Right lung (tissue), 10 donors: Measurements from ENCODE around the gene PLCG1. TPM values are rescaled to one million over a fixed set of nuclear protein-coding genes. Genes with fewer than 3 reads are reported as not detected.
"Not testable (repeated sequence)": the region's sequence is repeated elsewhere in the genome, so short reads cannot be mapped to it uniquely, and the experiment has no call there.

Experiments
- DNase-seq, 2 donors: peaks; one replicate each; pipeline ENCODE4 v3.0.0-alpha.2; 2013
- long read RNA-seq, 8 donors: transcript quantifications; one replicate each; lab custom pipeline, GENCODE V29; 2026
- polyA plus RNA-seq, 5 donors: library from polyadenylated mRNA; unstranded; fragments of 120-200 nt; gene quantifications; one replicate each; pipeline versions ENCODE4 v1.2.1 to v1.2.3, GENCODE V29; 2013; ENCODE audit warnings: inconsistent platforms in 1 of 5, low replicate concordance in 1 of 5; ENCODE audit not compliant: insufficient read length in 5 of 5, insufficient read depth in 1 of 5

Gene PLCG1
- polyA plus RNA-seq, result 100 to 1,000 TPM; 156 to 226 (median 197) TPM
- long read RNA-seq, donor 1, full-length matches to known transcripts, result 8 of 39 reads
- long read RNA-seq, donor 1, partial matches to known transcripts, result 31 of 39 reads
- long read RNA-seq, donor 1, other reads (novel, unspliced or antisense), result 0 of 39 reads
- long read RNA-seq, donor 2, full-length matches to known transcripts, result 4 of 24 reads
- long read RNA-seq, donor 2, partial matches to known transcripts, result 20 of 24 reads
- long read RNA-seq, donor 2, other reads (novel, unspliced or antisense), result 0 of 24 reads
- long read RNA-seq, donor 3, full-length matches to known transcripts, result 4 of 21 reads
- long read RNA-seq, donor 3, partial matches to known transcripts, result 17 of 21 reads
- long read RNA-seq, donor 3, other reads (novel, unspliced or antisense), result 0 of 21 reads
- long read RNA-seq, donor 4, partial matches to known transcripts, result 0 of 1 reads
- long read RNA-seq, donor 4, other reads (novel, unspliced or antisense), result 0 of 1 reads
- long read RNA-seq, donor 5, full-length matches to known transcripts, result 8 of 63 reads
- long read RNA-seq, donor 5, partial matches to known transcripts, result 55 of 63 reads
- long read RNA-seq, donor 5, other reads (novel, unspliced or antisense), result 0 of 63 reads
- long read RNA-seq, donor 6, full-length matches to known transcripts, result 3 of 59 reads
- long read RNA-seq, donor 6, partial matches to known transcripts, result 56 of 59 reads
- long read RNA-seq, donor 6, other reads (novel, unspliced or antisense), result 0 of 59 reads
- long read RNA-seq, donor 7, full-length matches to known transcripts, result 4 of 58 reads
- long read RNA-seq, donor 7, partial matches to known transcripts, result 54 of 58 reads
- long read RNA-seq, donor 7, other reads (novel, unspliced or antisense), result 0 of 58 reads
- long read RNA-seq, donor 8, full-length matches to known transcripts, result 1 of 6 reads
- long read RNA-seq, donor 8, partial matches to known transcripts, result 5 of 6 reads
- long read RNA-seq, donor 8, other reads (novel, unspliced or antisense), result 0 of 6 reads

- peak; percentile 90 to 92 for DNase-seq
Observed at GRCh38 chr20:41136680-41137613, at the start of gene PLCG1. Gene PLCG1 (plus strand): TSS chr20:41137543. CDS start chr20:41137642, 99 bp downstream.

DNA sequence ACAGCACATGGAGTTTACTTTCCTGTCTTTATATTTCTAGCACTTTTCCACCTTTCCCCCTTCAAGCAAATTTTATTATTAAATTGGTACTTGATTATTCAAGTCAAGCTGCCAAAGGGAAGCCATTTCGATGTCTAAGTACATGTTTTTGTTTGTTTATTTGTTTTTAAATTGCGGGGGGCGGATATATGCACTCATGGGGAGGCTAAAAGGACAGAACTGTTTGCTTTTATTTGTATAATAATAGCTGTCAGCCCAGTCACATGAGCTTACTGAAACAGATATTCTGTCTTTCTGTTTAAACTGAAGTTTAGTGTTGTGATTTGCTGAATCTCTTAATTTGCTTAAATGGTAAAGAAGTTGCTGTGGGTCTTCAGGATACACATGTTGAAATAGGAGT, 49.6 kb upstream of the PLCG1 start:
- no peak for DNase-seq

- no peak for DNase-seq
Observed at GRCh38 chr20:41089555-41089954, 47.8 kb upstream of the PLCG1 start.

- DNase-seq, result no peak
Observed at GRCh38 chr20:41091927-41092326, 45.4 kb upstream of the PLCG1 start.

DNA sequence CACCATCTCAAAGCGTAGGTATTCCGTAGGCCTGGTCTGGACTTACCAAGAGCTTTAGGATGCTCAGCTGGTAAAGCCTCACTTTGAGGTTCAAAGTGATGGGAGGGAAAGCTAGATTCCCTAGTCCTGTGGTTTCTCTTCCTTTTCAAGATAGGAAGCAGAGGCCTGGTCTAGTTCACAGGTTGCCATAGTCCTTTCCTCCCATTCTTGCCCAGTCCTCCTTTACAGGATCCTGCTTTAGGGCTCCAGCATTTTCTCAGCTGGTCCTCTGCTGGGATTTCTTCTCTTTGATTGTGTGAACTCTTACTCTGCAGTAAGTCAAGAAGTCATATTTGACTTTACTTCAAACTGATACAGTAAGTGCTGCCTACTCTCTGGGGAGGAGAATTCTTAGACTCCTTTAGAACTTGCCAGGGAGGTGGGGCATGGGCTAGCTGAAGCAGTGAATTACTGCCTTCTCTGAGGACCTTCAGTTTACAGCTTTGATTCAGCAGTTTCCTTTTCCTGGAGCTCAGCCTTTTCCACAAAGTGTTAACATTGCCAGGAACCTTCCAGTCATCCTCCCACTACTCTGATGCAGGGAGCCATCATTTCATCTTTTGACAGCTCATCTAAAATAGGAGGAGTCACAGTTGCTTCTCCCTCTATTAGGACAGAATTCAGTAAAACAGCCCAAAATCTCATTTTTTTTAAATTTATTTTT, 42.8 kb upstream of the PLCG1 start:
- DNase-seq, result no peak

DNA sequence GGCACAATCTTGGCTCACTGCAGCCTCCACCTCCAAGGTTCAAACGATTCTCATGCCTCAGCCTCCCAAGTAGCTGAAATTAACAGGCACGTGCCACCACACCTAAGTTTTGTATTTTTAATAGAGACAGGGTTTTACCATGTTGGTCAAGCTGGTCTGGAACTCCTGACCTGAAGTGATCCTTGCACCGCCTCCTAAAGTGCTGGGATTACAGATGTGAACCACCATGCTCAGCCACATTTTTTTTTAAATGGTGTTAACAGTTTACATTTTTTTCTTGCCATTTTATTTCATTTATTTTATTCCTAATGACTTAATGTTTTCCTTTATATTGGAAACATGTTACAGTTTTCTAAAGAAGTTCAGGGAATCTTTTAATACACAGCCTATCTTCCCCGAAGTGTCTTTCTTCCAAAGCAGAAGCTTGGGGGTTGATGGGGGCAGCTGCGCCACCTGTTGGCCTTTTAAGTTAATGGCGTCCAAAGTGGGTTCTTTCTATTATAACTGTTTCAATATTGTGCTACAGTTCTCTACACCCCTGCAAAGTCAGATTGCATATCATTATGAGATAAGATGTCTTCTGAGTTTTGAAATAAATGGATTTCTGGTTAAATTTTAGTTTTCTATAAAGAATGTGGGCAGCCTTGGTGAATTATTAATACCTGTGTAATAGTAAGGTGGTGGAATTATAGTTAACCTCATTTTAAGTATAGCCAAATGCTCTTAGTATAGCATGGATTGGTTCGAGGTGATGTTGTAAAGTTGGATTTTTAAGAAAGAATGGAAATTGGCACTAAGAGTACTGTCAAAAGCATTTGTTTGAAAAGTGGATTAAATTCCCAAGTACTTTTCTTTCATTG, 42.0 kb upstream of the PLCG1 start:
- peak; percentile 39 to 61 for DNase-seq

- peak in 1 of 2 donors; percentile 28 for DNase-seq
Observed at GRCh38 chr20:41098703-41099250, 38.6 kb upstream of the PLCG1 start.

DNA sequence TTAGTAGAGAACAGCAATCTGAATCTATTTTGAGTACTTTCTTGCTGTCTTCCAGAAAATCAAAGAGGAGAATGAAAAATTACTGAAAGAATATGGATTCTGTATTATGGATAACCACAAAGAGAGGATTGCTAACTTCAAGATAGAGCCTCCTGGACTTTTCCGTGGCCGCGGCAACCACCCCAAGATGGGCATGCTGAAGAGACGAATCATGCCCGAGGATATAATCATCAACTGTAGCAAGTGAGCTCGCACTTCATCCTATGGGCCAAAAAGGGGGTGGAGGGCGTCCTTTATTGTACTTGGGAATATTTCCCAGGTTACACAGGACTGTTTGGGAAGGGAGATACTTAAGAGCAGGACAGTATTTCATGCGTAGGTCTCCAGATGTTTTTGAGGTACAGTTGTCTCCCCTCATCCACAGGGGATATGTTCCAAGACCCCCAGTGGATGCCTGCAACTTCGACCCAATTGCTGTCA, 37.3 kb upstream of the PLCG1 start:
- no peak for DNase-seq

- no peak for DNase-seq
Observed at GRCh38 chr20:41101660-41102059, 35.7 kb upstream of the PLCG1 start.

GRCh38 chr20:41108531-41108930, 28.8 kb upstream of the PLCG1 start:
- no peak for DNase-seq

DNA sequence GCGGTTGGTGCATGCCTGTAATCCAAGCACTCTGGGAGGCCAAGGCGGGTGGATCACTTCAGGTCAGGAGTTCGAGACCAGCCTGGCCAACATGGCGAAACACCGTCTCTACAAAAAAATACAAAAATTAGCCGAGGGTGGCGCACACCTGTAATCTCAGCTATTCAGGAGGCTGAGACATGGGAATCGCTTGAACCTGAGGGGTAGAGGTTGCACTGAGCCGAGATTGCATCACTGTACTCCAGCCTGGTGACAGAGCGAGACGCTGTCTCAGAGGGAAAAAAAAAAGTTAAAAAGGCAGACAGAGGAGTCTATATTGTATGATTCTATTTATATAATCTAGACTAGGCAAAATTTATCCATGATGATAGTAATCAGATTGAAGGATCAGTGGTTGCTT, 27.3 kb upstream of the PLCG1 start:
- DNase-seq, result no peak

DNA sequence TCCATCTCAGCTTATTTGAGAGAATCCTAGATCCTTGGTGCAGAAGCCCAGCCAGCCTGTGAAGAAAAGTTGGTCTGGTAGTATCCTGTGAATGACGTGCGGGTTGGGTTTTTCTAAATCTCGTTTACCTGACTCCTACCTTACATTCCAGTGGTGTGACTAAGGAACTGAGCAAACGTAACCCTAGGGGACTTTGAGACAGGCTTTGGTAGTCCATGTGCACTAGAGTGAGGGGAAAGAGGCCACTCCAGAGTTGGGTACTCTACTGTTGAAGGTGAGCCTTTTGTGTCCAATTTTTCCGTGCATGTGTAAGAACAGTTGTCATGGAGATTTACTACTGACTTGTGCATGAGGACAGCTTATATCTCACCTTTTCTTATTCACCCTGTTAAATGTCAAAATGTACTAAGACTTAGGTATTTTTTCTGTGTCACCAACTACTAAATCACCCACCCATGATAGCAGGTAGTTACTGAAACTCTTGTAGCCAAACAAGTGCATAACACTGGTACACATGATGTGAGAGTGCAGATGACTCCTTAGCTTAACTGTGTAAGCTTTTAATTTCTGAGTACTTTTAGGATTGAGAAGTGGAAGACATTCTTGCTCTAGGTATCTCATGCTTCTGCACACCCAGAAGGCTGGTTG, 26.3 kb upstream of the PLCG1 start:
- DNase-seq, result no peak

- no peak for DNase-seq
Observed at GRCh38 chr20:41111578-41111951, 25.8 kb upstream of the PLCG1 start.

DNA sequence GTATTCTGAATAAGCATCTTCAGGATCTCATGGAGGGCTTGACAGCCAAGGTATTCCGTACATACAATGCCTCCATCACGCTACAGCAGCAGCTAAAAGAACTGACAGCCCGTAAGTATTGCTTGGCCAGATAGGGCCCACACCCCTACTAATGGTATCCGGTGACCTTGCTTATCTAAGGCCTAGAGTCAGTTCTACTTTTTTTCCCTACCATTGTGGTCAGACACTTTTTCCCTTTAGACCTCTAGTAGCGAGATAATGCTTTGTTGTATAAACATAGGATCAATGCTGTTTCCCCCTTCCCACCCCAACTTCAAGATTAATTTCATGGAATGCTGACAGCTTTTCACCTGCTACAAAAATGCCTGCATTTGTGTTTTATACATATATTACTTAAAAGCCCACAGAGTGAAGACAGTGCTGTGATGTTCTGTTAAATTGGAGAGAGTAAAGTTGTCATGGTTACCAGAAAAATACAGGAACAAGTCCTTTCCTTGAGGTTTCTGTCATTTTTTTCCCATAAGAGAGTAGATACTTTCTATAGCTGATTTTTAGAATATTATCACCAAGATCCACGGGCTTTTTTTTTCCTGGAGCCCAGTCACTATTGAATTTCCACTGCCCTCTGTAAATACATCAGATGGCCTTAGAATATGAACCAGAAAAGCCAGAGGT, 20.9 kb upstream of the PLCG1 start:
- DNase-seq, result no peak

GRCh38 chr20:41118159-41118558, 19.2 kb upstream of the PLCG1 start:
- DNase-seq, result not testable (repeated sequence)

- DNase-seq, result no peak
Observed at GRCh38 chr20:41118632-41119031, 18.7 kb upstream of the PLCG1 start.

GRCh38 chr20:41119614-41120561, 17.5 kb upstream of the PLCG1 start:
- no peak for DNase-seq
